Adrenal gland (tissue), 12 donors: ENCODE results near the gene SACS. TPM values are rescaled to one million over a fixed set of nuclear protein-coding genes. Genes with fewer than 3 reads are reported as not detected.

Source experiments
- DNase-seq, 7 donors: peaks; one replicate each; pipeline ENCODE4 v3.0.0-alpha.2; 2019 to 2020
- H3K27ac ChIP-seq, 5 donors: fragments of 200-600 bp; sonication (generic) in 4 of 5; 1 replicate in 3 of 5; 2 replicates in 2 of 5; pipeline versions ENCODE4 v1.5.1 to v1.8.0; 2016 to 2020; ENCODE audit warnings: mild to moderate bottlenecking in 1 of 5
- H3K27me3 ChIP-seq: fragments of 200-600 bp; 2 replicates; pipeline ENCODE4 v1.8.0; 2021
- H3K36me3 ChIP-seq, 2 donors: fragments of 200-600 bp; replicated peaks in 1 of 2; 1 replicate in 1 of 2; 2 replicates in 1 of 2; pipeline versions ENCODE4 v1.5.1 to v1.8.0; 2018 to 2022
- H3K4me1 ChIP-seq, 2 donors: fragments of 200-600 bp; replicated peaks in 1 of 2; 1 replicate in 1 of 2; 2 replicates in 1 of 2; pipeline versions ENCODE4 v1.5.1 to v1.8.0; 2018 to 2021
- H3K4me3 ChIP-seq, 4 donors: fragments of 200-600 bp; sonication (generic) in 3 of 4; one replicate each; pipeline ENCODE4 v1.5.1; 2016 to 2018
- H3K9me3 ChIP-seq, 3 donors: fragments of 200-600 bp; sonication (generic) in 1 of 3; replicated peaks in 1 of 3; 1 replicate in 2 of 3; 2 replicates in 1 of 3; pipeline versions ENCODE4 v1.5.1 to v1.8.0; 2016 to 2021
- POLR2A ChIP-seq, 2 donors: fragments of 450-650 bp; IDR thresholded peaks; one replicate each; pipeline ENCODE4 v1.6.1; 2017; ENCODE audit warnings: antibody characterized with exemption in 2 of 2, mild to moderate bottlenecking in 2 of 2, moderate library complexity in 1 of 2
- WGBS, 4 donors: extraction: QIAGEN DNeasy Blood & Tissue Kit in 2 of 4; methylation state at CpG; one replicate each; pipeline versions ENCODE4 v1.1.5 to v1.1.7; 2013 to 2017; 5-methylcytosine and 5-hydroxymethylcytosine counted together
- intact Hi-C, 2 donors: fragments of 100-400 bp; cut with DNase I; formaldehyde crosslinking; loops; one replicate each; pipeline versions ENCODE4 v1.14.1 to v1.15.0; 2022 to 2023
- polyA plus RNA-seq, 3 donors: library from polyadenylated mRNA; stranded (reverse); fragments of 200-250 nt in 2 of 3; fragments of 350-450 nt in 1 of 3; fragmentation: Illumina TruSeq in 1 of 3; extraction: RNeasy Lipid Tissue Mini Kit (QIAGEN cat#74804) in 1 of 3; gene quantifications; one replicate each; pipeline ENCODE4 v1.2.3, GENCODE V29; 2013 to 2014
- total RNA-seq, 9 donors: library from RNA; depleted of rRNA in 4 of 9; stranded (reverse); fragments of >200 nt in 4 of 9; fragments of 120-200 nt in 1 of 9; fragmentation: NEBNext Ultra II Directional in 1 of 9; extraction: Animal tissue kit (Norgen Biotek cat#: 25700) in 1 of 9; gene quantifications; one replicate each; pipeline versions ENCODE4 v1.1.0 to v1.2.4, GENCODE V29; 2013 to 2023
- TF ChIP-seq, protein P1 (sequence below), 6 experiments: fragments of 450-650 bp in 4 of 6; fragments of 200-600 bp in 2 of 6; sonication (generic) in 1 of 6; IDR thresholded peaks; 1 replicate in 5 of 6; 2 replicates in 1 of 6; pipeline versions ENCODE4 v1.5.1 to v1.8.0; 2016 to 2021; ENCODE audit warnings: antibody characterized with exemption in 6 of 6, mild to moderate bottlenecking in 2 of 6, moderate library complexity in 1 of 6
- donor health status: healthy with polysubstance abuse.
- donor health status: Bipolar disorder and iron deficiency.
- donor health status: DM: yes; HTN: yes; CAD: no.
- donor health status: DM: no; HTN: no; CAD: no.
- donor health status: DM: no; HTN: no; CAD: no.
- donor health status: DM: yes; HTN: yes; CAD: no.

Gene SACS
- total and polyA plus RNA-seq, 12 donors = 5.6 to 41.6 (median 7.5) TPM

DNA sequence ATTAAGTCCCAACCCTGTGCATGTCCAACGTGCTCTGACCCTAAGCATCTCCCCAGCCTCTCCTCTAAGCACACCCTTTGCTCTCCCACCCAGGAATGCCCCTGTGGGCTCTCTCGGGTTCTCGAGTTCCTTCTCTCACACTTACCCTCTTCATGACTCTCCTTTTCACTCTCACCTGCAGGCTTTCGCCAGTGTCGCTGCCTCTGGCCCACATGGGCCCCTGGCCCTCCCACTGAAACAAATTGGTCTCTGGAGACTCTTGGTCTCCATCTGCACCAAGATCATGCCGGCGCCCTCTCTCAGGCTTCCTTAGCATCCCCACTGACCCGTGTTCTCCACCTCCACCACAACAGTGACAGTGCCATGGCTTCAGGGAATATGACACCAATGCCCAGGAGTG, 19.6 kb upstream of the SACS start:
- no peaks in the 10 kb centered on the region for H3K36me3 ChIP-seq
- no peaks in the 10 kb centered on the region for H3K4me1 ChIP-seq
- H3K9me3 ChIP-seq = no peaks in the 10 kb centered on the region
- H3K4me3 ChIP-seq = no peak overlapping the region
- no peak for DNase-seq
- 76 to 86% (median 80%) methylated on average over 8 of the region's 8 CpGs for WGBS, 4 donors
- TF ChIP-seq POLR2A (IDR thresholded peaks at IDR 0.05) = no peak
- TF ChIP-seq, protein P1, sequence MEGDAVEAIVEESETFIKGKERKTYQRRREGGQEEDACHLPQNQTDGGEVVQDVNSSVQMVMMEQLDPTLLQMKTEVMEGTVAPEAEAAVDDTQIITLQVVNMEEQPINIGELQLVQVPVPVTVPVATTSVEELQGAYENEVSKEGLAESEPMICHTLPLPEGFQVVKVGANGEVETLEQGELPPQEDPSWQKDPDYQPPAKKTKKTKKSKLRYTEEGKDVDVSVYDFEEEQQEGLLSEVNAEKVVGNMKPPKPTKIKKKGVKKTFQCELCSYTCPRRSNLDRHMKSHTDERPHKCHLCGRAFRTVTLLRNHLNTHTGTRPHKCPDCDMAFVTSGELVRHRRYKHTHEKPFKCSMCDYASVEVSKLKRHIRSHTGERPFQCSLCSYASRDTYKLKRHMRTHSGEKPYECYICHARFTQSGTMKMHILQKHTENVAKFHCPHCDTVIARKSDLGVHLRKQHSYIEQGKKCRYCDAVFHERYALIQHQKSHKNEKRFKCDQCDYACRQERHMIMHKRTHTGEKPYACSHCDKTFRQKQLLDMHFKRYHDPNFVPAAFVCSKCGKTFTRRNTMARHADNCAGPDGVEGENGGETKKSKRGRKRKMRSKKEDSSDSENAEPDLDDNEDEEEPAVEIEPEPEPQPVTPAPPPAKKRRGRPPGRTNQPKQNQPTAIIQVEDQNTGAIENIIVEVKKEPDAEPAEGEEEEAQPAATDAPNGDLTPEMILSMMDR (IDR thresholded peaks at IDR 0.05) = no peak
- no peak overlapping the region for H3K27ac ChIP-seq
- intact Hi-C loops = no loop called here
- no peaks in the 10 kb centered on the region for H3K27me3 ChIP-seq

DNA sequence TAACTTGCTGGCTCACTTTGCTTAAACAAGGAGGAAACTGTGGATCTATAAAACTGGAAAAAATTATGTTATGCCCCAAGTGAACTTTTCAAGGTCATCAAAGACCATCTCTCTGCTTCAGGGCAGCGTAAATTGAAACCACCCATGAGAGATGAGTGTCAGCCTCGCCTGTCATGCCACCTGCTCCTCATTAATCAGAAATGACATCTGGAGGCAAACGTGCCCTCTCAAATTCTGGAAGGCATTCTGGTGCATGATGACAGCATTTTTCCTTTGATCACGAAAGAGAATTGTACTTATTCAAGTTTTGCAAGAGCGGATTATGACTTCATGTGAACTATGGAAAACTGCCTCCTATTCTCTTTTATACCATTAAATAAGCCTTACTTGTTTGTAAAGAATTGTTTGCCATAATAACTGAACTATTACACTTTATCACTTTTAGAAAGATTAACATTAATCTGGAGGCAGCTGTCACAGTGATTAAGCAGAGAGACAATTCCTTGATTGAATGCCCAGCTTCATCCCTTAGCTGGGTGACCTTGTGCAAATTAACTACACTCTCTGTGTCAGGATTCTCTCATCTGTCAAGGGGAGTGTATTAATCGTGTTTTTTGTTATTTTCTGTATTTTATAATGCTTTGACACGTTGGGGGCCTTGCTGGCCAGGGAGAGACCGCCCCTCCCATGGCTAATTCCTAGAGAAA, 17.0 kb upstream of the SACS start:
- Histone ChIP-seq H3K27me3 (no peaks in the 10 kb centered on the region), H3K4me3 (no peak overlapping the region), H3K36me3 (no peaks in the 10 kb centered on the region), H3K9me3 (no peaks in the 10 kb centered on the region), H3K27ac (no peak overlapping the region), H3K4me1 (no peaks in the 10 kb centered on the region)
- DNase-seq = no peak
- intact Hi-C loops = no loop called here
- WGBS, 4 donors = 38 to 46% (median 43%) methylated on average over 8 of the region's 8 CpGs
- TF ChIP-seq POLR2A (IDR thresholded peaks at IDR 0.05) = no peak

DNA sequence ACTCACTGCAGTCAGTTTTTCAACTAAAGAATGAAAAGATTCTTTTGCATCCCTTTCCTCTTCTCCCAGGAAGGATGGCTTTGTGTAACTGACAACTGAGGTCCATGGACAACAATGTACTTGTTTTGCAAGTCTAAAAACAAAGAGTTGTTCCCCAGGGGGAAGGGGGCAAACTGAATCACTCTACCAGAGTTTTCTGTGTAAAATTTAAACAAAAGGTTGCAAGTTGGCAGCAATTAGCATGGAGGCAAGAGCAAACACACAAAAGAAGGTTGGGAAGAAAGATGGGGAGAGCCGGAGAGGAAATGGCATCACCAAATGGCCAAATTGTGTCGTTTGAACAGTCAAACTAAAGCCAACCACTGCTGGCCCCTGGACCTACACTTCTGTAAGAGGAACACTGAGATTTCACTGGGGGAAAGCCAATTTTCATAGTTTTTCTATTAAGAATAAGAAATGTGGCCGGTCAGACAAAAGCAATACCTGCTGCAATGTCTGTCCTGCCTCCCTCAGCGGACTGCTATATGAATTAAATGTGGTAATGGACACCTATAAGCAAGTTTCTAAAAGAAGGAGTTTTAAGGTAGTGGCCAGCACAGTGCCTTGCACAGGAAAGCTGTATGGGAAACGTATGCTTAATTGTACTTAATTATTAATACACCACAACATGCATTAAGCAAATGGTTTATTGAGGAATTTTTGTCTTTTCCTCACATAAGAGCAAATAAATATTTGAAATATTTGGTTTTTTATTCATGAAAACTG, 16.1 kb upstream of the SACS start:
- H3K9me3 ChIP-seq = no peaks in the 10 kb centered on the region
- intact Hi-C loops = no loop called here
- no peaks in the 10 kb centered on the region for H3K36me3 ChIP-seq
- 69 to 75% (median 70%) methylated on average over 5 of the region's 5 CpGs for WGBS, 4 donors
- TF ChIP-seq POLR2A (IDR thresholded peaks at IDR 0.05) = no peak
- TF ChIP-seq, protein P1 (IDR thresholded peaks at IDR 0.05) = no peak
- no peaks in the 10 kb centered on the region for H3K27me3 ChIP-seq
- no peaks in the 10 kb centered on the region for H3K4me1 ChIP-seq
- no peak overlapping the region for H3K4me3 ChIP-seq
- no peak for DNase-seq
- no peak overlapping the region for H3K27ac ChIP-seq

DNA sequence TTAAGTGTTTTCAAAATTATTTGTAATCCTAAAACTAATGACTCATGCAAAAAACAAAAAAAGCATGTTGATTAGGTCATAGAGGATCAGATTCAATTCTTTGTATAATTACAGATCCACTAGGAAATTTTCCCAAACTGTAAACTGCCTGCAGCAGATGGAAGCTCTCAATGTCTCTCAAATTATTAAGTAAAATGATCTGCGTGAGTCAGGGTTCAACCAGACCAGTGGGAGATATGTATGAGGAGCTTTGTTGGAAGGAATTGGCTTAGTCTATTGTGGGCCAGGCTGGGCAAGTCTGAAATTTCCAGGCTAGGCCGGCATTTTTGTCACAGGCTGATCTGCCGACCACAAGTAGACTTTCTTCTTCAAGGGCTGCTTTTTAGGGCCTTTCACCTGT, 14.4 kb upstream of the SACS start:
- DNase-seq = no peak
- Histone ChIP-seq H3K4me1 (no peaks in the 10 kb centered on the region), H3K27me3 (no peaks in the 10 kb centered on the region), H3K4me3 (no peak overlapping the region), H3K9me3 (no peaks in the 10 kb centered on the region), H3K27ac (no peak overlapping the region), H3K36me3 (no peaks in the 10 kb centered on the region)
- 77 to 86% (median 80%) methylated on average over 3 of the region's 3 CpGs for WGBS, 4 donors
- intact Hi-C loops = no loop called here
- TF ChIP-seq POLR2A (IDR thresholded peaks at IDR 0.05) = no peak
- TF ChIP-seq, protein P1 (IDR thresholded peaks at IDR 0.05) = no peak
